HG02763 (cell line): Measurements from ENCODE around the gene MED16.

Experiments used
- ATAC-seq: cut with Tn5 transposase; IDR thresholded peaks from one replicate; pipeline ENCODE4 v1.9.1; 2021; ENCODE audit warnings: mild to moderate bottlenecking, moderate library complexity; ENCODE audit not compliant: unreplicated experiment

The MED16 gene

GRCh38 chr19:875265-875879 is 17.6 kb downstream of the MED16 start:
- no peak for ATAC-seq

- no peak for ATAC-seq
Measured at GRCh38 chr19:873561-874041, 19.4 kb downstream of the MED16 start.

DNA sequence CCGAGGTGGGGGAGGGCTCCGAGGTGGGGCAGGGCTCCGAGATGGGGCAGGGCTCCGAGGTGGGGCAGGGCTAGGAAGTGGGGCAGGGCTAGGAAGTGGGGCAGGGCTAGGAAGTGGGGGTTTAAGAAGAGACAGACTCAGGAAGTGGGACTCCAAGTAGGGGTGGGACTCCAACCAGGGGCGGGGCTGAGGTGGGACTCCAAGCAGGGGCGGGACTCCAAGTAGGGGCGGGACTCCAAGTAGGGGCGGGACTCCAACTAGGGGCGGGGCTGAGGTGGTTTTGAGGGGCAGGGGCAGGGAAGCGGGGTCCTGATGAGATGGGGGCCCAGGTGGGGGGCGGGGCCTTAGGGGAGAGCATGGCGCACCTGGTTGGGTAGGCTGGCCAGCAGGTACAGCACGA is 19.9 kb downstream of the MED16 start:
- no peak for ATAC-seq

- no peak for ATAC-seq
Measured at GRCh38 chr19:872266-872951, 20.6 kb downstream of the MED16 start.

- ATAC-seq = no peak
Measured at GRCh38 chr19:871446-872265, 21.3 kb downstream of the MED16 start.

DNA sequence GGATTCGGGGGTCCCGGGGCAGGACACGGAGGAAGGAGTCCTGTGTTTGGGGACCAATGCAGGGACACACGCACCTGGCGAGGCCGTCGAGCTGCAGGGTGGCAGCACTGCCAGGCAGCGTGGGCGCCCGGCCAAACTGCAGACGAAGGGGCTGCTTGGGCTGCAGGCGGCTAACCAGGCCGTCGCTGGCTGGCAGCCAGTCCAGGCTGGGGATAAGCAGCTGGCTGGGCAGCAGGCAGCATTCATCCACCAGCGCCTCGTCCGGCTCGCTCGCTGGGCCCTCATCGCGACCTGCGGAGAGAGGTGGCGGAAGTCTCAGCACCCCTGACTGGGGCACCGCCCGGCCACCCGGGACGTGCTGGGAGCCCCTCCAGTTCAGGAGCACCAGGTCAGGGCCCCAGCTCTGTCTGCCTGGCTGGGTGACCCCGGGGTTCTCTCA is 22.0 kb downstream of the MED16 start:
- ATAC-seq = no peak

DNA sequence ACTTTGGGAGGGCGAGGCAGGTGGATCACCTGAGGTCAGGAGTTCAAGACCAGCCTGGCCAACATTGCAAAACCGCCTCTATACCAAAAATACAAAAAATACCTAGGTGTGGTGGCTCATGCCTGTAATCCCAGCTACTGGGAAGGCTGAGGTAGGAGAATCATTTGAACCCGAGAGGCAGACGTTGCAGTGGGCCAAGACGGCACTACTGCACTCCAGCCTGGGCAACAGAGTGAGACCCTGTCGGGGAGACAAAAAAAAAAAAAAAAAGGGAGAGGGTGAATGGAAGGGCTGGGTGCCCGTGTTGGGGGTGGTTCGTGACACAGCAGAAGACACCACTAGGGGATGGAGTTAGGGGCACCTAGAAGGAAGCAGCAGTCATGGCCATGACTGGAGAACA is 22.7 kb downstream of the MED16 start:
- no peak for ATAC-seq

GRCh38 chr19:869245-870177 is 23.5 kb downstream of the MED16 start:
- ATAC-seq = no peak

- ATAC-seq = no peak
Measured at GRCh38 chr19:868458-869244, 24.3 kb downstream of the MED16 start.

- ATAC-seq = no peak
Measured at GRCh38 chr19:867855-868457, 25.0 kb downstream of the MED16 start.

DNA sequence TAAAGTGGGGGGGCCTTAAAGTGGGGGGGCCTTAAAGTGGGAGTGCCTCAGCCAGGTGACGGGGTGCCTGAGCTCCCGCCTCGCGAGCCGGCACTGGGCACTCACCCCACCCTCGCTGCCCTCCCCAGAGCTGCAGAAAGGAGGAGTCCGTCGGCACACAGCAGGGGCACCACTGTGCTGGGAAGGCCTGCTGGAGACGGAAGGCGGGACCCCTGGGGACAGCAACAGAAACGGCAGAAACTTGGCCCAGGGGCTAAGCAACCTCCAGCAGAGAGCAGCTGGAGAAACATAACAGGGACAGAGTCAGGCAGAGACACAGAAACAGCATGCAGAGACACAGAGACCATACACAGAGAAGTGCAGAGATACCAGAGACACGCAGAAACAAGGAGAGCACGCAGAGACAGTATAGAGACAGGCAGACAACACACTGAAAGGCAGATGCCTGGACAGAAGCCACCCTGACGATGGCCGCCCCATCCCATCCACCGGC is 25.6 kb downstream of the MED16 start:
- ATAC-seq = no peak

GRCh38 chr19:866769-867300 is 26.2 kb downstream of the MED16 start:
- ATAC-seq = no peak

DNA sequence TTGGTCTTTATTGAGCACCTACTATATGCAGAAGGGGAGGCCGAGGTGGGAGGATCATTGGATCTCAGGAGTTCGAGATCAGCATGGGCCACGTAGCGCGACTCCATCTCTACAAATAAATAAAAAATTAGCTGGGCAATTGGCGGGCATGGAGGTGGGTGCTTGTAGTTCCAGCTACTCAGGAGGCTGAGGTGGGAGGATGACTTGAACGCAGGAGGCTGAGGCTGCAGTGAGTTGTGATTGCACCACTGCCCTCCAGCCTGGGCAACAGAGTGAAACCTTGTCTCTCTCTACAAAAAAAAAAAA is 29.7 kb downstream of the MED16 start:
- ATAC-seq = no peak

GRCh38 chr19:862581-863314 is 30.2 kb downstream of the MED16 start:
- no peak for ATAC-seq

GRCh38 chr19:861756-862580 is 31.0 kb downstream of the MED16 start:
- ATAC-seq = no peak

DNA sequence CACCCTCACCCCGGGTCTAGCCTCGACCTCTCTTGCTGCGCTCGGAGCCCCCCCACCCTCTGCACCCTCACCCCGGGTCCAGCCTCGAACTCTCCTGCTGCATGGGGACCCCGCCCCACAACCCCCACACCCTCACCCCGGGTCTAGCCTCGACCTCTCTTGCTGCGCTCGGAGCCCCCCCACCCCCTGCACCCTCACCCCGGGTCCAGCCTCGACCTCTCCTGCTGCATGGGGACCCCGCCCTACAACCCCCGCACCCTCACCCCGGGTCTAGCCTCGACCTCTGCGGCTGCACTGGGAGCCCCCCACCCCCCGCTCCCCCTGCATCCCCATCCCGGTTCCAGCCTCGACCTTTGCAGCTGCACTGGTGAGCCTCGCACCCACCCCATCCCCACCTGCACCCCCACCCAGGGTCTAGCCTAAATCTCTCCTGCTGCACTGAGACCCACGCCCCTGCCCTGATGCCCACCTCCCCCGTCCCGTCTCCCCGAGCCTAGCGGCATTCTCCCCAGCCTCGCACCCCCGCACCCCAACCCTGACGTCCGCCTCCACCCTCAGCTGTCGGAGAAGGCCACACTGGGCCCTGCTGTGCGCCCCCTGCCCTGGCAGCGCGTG is 31.7 kb downstream of the MED16 start:
- ATAC-seq = no peak
